Duodenal mucosa (tissue), 2 donors: ENCODE measurements around the gene RHBG.

Source experiments
- H3K27ac ChIP-seq: one replicate; pipeline ENCODE4 v1.7.0; 2013; ENCODE audit warnings: low read depth, low read length
- H3K27me3 ChIP-seq, 2 donors: one replicate each; pipeline ENCODE4 v1.7.0; 2013; ENCODE audit warnings: low read length in 2 of 2, control low read depth in 1 of 2; ENCODE audit not compliant: insufficient read depth in 2 of 2, control insufficient read depth in 1 of 2
- H3K36me3 ChIP-seq, 2 donors: one replicate each; pipeline ENCODE4 v1.7.0; 2013; ENCODE audit warnings: low read length in 2 of 2, control low read depth in 1 of 2; ENCODE audit not compliant: insufficient read depth in 2 of 2, control insufficient read depth in 1 of 2
- H3K4me1 ChIP-seq, 2 donors: one replicate each; pipeline ENCODE4 v1.7.0; 2013; ENCODE audit warnings: low read length in 2 of 2, control low read depth in 1 of 2; ENCODE audit not compliant: insufficient read depth in 2 of 2, control insufficient read depth in 1 of 2
- H3K4me3 ChIP-seq, 2 donors: one replicate each; pipeline ENCODE4 v1.7.0; 2013; ENCODE audit warnings: low read length in 2 of 2, low read depth in 1 of 2
- H3K9ac ChIP-seq, 2 donors: one replicate each; pipeline ENCODE4 v1.7.0; 2013; ENCODE audit warnings: low read length in 2 of 2, low read depth in 1 of 2
- H3K9me3 ChIP-seq, 2 donors: one replicate each; pipeline ENCODE4 v1.7.0; 2013; ENCODE audit warnings: low read length in 2 of 2, control low read depth in 1 of 2; ENCODE audit not compliant: control insufficient read depth in 1 of 2

Gene RHBG

DNA sequence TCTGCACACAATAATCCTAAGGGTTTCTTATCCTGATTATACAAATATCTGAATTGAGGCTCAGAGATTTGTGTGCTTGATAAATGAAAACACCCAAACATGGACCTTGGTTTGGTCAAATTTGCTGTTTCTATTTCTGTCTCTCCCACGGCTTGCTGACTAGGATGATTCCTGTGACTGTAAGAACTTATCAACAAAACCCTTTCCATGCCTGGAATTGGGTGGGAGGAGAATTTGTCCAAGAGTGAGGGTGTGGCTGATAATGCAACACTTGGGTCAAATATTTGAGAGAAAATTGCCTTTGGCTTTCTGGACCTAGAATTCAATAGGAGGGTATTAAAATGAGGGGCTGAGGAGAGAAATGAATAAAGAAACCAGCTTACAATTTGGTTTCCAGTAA is 48.0 kb downstream of the RHBG start:
- peaks cover 56 to 64% of the 10 kb centered on the region in 2 donors for H3K27me3 ChIP-seq
- H3K9ac ChIP-seq, result no peak overlapping the region
- no peaks in the 10 kb centered on the region for H3K9me3 ChIP-seq
- H3K4me3 ChIP-seq, result no peak overlapping the region
- H3K36me3 ChIP-seq, result no peaks in the 10 kb centered on the region
- no peak overlapping the region for H3K27ac ChIP-seq
- peaks cover 16 to 17% of the 10 kb centered on the region in 2 donors for H3K4me1 ChIP-seq

DNA sequence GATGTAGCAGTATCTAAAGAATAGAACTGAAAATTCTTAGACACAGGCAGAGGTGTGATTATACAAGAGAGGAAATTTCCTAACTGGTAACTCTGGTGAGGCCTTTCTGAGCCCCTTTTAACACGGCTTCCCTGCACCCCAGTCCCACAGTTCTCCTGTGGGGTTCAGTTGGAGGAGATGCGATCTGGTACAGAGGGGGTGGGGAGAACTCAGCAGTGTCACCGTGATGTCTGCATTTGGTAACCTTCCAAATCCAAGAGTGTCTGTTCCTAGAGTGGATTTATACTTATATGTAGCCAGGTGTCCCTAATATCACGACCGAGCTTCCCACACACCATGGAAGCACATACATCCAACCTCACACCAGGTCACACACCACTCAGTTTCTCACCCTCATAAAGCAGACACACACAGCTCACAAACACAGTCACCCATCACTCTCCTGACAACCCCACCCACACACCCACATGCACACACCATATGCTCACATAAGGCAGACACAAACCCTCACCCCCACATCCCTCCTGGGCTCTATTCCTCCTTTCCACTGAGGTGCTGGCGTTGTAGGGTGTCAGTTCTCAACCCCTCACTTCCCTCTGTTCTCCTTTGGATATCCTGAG is 48.5 kb downstream of the RHBG start:
- Histone ChIP-seq H3K4me1 (peaks cover 16 to 22% of the 10 kb centered on the region in 2 donors), H3K36me3 (no peaks in the 10 kb centered on the region), H3K9ac (no peak overlapping the region), H3K27me3 (peaks cover 62 to 69% of the 10 kb centered on the region in 2 donors), H3K9me3 (no peaks in the 10 kb centered on the region), H3K27ac (no peak overlapping the region), H3K4me3 (no peak overlapping the region)

DNA sequence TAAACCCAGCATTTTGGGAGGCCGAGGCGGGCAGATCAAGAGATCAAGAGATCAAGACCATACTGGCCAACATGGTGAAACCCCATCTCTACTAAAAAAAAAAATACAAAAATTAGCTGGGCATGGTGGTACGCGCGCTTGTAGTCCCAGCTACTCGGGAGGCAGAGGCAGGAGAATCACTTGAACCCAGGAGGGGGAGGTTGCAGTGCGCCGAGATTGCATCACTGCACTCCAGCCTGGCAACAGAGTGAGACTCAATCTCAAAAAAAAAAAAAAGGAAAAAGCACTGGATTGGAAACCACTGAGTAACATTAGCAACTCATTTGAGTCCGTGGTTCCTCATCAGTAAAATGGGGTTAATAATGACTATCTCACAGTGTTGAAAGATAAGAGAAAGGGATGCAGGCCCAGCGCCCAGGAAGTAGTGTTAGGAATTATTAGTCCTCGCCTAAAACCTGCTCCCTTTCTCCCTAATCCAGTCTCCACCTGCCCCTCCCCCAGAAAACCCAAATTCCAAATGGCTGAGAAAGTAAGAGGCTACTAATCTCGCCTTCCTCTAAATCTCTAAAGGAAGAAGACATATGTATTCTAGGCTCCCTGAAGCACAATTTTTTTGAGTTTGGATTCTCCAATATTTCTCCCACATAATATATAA is 49.5 kb downstream of the RHBG start:
- peaks cover 72 to 77% of the 10 kb centered on the region in 2 donors for H3K27me3 ChIP-seq
- peaks cover 16 to 23% of the 10 kb centered on the region in 2 donors for H3K4me1 ChIP-seq
- no peak overlapping the region for H3K27ac ChIP-seq
- H3K9me3 ChIP-seq, result no peaks in the 10 kb centered on the region
- H3K36me3 ChIP-seq, result no peaks in the 10 kb centered on the region
- no peak overlapping the region for H3K9ac ChIP-seq
- H3K4me3 ChIP-seq, result no peak overlapping the region

DNA sequence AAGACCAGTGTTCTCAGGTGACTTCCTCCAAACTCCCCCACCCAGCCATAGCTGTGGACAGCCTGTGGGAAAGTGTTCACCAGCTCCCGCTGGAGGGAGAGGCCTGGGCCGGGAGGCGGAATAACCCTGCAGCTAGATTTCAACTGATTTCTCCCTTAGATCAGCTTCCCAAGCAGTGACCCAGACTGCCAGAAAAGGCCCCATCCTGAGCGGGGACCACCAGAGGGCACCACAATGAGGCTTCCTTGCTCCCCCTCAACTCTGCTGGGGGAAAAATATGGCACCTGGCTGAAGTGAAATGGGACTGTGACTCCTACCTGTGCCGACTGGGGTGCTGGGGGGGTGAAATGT is 50.8 kb downstream of the RHBG start:
- Histone ChIP-seq H3K36me3 (no peaks in the 10 kb centered on the region), H3K9ac (peak overlapping the region; percentile 6 to 27), H3K9me3 (no peaks in the 10 kb centered on the region), H3K4me1 (peaks cover 16 to 23% of the 10 kb centered on the region in 2 donors), H3K4me3 (peak overlapping the region; percentile 44 to 63), H3K27me3 (peaks cover 80 to 89% of the 10 kb centered on the region in 2 donors), H3K27ac (no peak overlapping the region)

DNA sequence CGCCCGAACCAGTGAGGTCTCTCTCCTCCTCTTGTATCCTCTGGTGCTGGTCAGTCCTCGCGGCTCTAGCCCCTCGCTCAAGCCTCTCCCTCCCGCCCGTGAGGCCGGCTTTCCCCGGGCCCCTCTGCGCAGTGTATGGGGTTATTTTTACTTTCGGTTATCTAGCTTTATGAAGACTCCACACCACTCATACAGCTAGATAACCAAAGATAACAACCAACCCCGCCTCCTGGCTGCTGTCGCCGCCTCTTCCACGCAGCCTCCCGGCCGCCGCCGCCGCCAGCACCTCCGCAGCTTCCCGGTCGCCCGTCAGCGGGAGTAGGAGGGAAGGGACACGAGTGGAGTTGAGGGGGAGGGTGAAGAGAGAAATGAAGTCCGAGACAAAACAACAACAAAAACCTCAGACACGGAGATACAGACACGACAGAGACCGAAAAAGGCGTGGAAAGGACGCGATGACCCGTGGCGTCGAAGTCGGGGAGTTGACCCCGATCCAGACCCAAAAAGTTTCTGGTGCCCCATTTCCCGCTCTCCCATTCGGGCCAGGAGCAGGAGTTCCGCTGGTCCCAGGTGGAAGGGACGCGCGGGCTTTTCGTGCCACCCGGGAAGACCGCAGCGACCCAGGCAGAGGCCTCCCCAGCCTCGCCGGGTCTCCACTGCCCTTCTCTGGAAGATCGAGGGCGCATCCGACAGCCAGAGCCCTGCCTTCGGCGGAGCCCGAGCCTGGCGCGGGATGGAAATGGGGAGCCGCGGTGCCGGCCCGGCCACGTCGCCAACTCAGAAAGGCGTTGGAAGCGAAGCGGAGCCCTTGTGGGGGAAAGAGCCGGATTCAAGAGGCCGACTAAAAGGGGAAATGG is 51.4 kb downstream of the RHBG start:
- Histone ChIP-seq H3K9me3 (no peaks in the 10 kb centered on the region), H3K4me3 (peak overlapping the region; percentile 44 to 63), H3K36me3 (no peaks in the 10 kb centered on the region), H3K9ac (peak overlapping the region; percentile 6 to 27), H3K27me3 (peaks cover 83 to 95% of the 10 kb centered on the region in 2 donors), H3K27ac (no peak overlapping the region), H3K4me1 (peaks cover 16 to 23% of the 10 kb centered on the region in 2 donors)

DNA sequence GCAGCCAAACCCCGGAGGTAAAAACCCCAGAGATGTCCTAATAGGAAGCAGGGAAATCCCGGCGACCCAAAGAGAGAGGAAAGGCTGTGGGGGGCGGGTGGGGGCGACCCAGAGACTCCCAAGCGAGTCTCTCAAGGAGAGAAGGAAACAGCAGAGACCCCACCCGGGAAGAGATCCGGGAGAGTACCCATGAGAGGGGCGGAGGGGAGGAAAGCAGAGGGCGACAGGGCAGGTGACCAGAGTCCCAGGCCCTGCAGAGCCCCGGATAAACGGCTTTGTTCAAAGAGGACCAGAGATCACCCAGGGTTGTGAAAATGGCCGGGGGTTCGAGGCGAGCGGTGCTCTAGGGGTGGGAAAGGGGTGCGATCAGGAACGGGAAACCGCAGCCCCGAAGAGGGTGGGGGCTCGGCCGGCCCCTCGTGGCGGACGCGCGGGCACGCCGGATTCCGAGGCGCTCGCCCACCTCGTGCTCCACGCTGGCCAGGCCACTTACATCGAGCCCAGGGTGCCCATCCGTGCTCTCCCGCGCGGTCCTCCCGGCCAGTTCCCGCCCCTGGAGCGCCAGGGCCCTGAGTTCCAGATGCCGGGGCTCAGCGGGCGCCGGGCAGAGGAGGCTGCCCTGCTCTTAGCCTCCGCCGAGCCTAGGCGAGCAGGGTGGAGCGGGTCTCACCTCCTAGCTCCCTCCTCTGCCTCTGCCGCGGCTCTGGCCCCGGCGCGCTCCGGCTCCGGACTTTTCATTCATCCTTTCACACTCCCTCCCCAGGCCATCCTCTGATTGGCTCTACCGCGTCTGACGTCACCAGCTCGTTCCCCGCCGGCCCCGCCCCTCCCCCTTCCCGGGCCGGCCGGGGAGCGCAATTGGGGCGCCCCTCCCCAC is 52.3 kb downstream of the RHBG start:
- H3K27me3 ChIP-seq, result peaks cover 85 to 94% of the 10 kb centered on the region in 2 donors
- H3K27ac ChIP-seq, result no peak overlapping the region
- H3K36me3 ChIP-seq, result no peaks in the 10 kb centered on the region
- H3K4me1 ChIP-seq, result peaks cover 16 to 23% of the 10 kb centered on the region in 2 donors
- no peak overlapping the region for H3K9ac ChIP-seq
- peak overlapping the region; percentile 44 to 63 for H3K4me3 ChIP-seq
- H3K9me3 ChIP-seq, result no peaks in the 10 kb centered on the region

DNA sequence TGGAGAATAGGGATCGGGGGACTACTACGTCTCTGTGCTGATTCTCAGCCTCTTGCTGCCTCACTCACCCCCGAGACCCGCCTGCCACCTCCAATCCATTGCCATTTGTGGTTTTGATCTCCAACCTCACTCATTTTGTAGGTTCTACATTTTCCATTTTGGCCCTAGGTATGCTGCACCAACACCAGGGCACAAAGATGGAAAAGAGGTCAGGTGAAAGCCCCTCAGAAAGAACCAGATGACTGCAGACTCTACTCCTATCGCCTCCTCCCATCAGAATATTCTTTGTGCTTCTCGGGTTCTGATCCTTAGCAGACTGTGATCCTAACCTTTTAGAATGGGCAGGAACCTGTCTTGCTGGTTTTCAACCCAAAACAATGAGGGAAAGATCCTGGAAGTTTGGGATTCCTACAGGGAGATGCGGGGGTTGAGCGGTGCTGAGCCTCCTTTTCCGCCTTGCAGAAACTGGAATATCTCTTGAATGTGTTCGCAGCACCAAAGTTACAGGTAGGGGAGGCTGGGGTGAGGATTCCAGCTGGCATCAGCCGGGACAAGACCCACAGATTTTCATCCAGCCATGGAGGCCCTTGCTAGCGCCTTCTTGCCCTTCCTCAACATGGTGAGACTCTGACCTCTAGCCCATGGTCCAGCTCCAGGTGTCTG is 53.1 kb downstream of the RHBG start:
- H3K27me3 ChIP-seq, result peaks cover 91 to 94% of the 10 kb centered on the region in 2 donors
- H3K9ac ChIP-seq, result no peak overlapping the region
- no peak overlapping the region for H3K27ac ChIP-seq
- H3K9me3 ChIP-seq, result no peaks in the 10 kb centered on the region
- peak overlapping the region; percentile 44 to 63 for H3K4me3 ChIP-seq
- no peaks in the 10 kb centered on the region for H3K36me3 ChIP-seq
- H3K4me1 ChIP-seq, result peaks cover 16 to 23% of the 10 kb centered on the region in 2 donors

DNA sequence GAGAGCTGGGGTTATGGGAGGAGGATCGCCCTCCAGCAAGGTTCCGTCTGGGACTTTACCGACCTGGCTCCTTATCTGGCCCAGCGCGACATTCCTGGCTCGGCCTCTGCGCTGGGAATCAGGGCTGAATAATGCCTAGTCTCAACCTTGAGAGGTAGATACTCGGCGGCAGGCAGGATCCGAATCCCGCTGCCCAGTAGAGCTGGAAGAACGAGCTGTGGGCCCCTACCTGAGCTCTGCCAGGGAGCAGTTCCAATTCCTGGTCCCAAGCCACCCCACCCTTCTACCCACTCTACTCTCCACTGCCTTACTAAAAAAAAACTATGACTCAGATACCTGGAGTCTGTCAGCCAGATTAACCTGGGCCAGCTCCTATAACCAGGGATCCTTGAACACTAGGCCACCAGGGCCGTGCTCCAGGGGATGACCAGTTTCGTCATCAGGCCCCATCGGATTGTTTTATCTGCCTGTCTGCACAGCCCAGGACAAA is 53.6 kb downstream of the RHBG start:
- Histone ChIP-seq H3K4me3 (no peak overlapping the region), H3K9ac (no peak overlapping the region), H3K27ac (no peak overlapping the region), H3K36me3 (no peaks in the 10 kb centered on the region), H3K27me3 (peaks cover 85 to 95% of the 10 kb centered on the region in 2 donors), H3K9me3 (no peaks in the 10 kb centered on the region), H3K4me1 (peaks cover 16 to 23% of the 10 kb centered on the region in 2 donors)
